ENCODE data around the gene LRRFIP1. TPM values are rescaled to one million over a fixed set of nuclear protein-coding genes. Genes with fewer than 3 reads are reported as not detected.
A peak's percentile ranks its signal among the peaks of the same experiment; 100 is the strongest.

Gene LRRFIP1
- total RNA-seq, 2 donors from 2014 or later = 66.1 to 73.1 TPM

DNA sequence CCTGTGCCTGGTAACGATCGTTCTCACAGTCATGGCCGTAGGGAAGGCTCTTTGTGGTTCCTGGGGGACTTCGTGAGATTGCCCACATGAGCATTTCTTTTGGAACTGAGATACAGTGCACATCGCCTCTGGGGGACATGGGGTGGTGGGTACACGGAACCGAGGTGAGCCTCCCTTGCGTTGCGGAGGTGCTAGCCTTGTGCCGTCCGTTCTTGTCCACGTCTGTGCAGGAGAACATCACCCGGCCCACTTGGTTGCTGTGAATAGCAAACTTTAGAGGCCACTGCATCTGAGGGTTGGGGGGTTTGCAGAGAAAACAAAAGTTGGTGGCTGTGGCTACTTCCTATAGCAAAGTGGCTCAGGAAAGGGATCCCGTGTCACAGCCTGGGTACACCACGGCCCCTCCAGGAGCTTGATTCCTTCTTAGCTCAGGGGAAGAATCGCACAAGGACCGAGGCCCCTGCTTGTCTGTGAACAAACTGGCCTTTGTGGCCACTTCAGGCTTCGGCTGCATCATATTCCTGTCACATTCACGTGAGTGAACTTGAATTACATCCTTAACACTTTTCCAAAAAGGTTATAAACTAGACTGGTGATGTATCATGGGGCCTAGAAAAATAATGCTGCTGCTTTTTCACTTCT lies 72.6 kb downstream of the LRRFIP1 start:
- H3K4me1 ChIP-seq (replicated peaks) = peaks cover 46% of the 10 kb centered on the region
- no peaks in the 10 kb centered on the region for H3K36me3 ChIP-seq
- no peak overlapping the region for H3K4me3 ChIP-seq
- 84% methylated on average over 18 of the region's 19 CpGs for WGBS
- intact Hi-C loops (cut with DNase I) = no loop called here
- TF ChIP-seq, protein P1, sequence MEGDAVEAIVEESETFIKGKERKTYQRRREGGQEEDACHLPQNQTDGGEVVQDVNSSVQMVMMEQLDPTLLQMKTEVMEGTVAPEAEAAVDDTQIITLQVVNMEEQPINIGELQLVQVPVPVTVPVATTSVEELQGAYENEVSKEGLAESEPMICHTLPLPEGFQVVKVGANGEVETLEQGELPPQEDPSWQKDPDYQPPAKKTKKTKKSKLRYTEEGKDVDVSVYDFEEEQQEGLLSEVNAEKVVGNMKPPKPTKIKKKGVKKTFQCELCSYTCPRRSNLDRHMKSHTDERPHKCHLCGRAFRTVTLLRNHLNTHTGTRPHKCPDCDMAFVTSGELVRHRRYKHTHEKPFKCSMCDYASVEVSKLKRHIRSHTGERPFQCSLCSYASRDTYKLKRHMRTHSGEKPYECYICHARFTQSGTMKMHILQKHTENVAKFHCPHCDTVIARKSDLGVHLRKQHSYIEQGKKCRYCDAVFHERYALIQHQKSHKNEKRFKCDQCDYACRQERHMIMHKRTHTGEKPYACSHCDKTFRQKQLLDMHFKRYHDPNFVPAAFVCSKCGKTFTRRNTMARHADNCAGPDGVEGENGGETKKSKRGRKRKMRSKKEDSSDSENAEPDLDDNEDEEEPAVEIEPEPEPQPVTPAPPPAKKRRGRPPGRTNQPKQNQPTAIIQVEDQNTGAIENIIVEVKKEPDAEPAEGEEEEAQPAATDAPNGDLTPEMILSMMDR (IDR thresholded peaks at IDR 0.05) = no peak
- TF ChIP-seq POLR2A (IDR thresholded peaks at IDR 0.05) (no peak), POLR2AphosphoS5 (IDR thresholded peaks at IDR 0.05) (no peak)
- no peaks in the 10 kb centered on the region for H3K27me3 ChIP-seq (replicated peaks; ENCODE audit: insufficient read depth)
- H3K27ac ChIP-seq = peak overlapping the region; percentile 64 to 69
- no peaks in the 10 kb centered on the region for H3K9me3 ChIP-seq
- DNase-seq (ENCODE audit: low spot score) = no peak

DNA sequence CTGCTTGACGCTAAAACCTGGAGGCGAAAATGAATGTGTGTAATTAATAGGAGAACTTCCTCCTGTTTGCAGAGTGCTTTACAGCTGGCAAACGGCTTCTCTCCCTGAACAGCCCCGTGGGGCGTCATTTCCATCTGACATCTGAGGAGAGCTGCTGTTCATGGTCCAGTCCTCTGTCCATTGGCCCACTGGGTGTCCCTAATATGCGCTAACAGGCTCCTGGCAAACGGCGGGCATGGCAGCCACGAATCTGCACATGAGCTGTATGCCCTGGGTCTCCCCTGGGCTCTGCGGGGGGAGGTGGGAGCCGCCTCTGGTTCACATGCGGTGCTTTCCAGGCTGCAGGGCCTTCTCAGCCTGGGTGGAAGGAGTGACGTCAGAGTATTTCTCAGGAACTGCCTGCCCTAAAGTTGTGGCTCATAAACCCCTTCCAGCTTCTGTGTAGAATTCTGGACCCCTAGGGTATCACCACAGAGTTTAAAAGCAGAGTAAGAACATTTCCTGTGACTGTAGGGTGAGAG lies 73.2 kb downstream of the LRRFIP1 start:
- Histone ChIP-seq H3K4me3 (no peak overlapping the region), H3K27ac (peak overlapping the region; percentile 64 to 69), H3K27me3 (replicated peaks; ENCODE audit: insufficient read depth) (no peaks in the 10 kb centered on the region), H3K9me3 (no peaks in the 10 kb centered on the region), H3K4me1 (replicated peaks) (peaks cover 41% of the 10 kb centered on the region), H3K36me3 (no peaks in the 10 kb centered on the region)
- intact Hi-C loops (cut with DNase I) = no loop called here
- 21% methylated on average over 9 of the region's 13 CpGs for WGBS
- no peak for DNase-seq (ENCODE audit: low spot score)
- TF ChIP-seq POLR2AphosphoS5 (IDR thresholded peaks at IDR 0.05) (no peak), POLR2A (IDR thresholded peaks at IDR 0.05) (no peak)
- TF ChIP-seq, protein P1 (IDR thresholded peaks at IDR 0.05) = no peak

DNA sequence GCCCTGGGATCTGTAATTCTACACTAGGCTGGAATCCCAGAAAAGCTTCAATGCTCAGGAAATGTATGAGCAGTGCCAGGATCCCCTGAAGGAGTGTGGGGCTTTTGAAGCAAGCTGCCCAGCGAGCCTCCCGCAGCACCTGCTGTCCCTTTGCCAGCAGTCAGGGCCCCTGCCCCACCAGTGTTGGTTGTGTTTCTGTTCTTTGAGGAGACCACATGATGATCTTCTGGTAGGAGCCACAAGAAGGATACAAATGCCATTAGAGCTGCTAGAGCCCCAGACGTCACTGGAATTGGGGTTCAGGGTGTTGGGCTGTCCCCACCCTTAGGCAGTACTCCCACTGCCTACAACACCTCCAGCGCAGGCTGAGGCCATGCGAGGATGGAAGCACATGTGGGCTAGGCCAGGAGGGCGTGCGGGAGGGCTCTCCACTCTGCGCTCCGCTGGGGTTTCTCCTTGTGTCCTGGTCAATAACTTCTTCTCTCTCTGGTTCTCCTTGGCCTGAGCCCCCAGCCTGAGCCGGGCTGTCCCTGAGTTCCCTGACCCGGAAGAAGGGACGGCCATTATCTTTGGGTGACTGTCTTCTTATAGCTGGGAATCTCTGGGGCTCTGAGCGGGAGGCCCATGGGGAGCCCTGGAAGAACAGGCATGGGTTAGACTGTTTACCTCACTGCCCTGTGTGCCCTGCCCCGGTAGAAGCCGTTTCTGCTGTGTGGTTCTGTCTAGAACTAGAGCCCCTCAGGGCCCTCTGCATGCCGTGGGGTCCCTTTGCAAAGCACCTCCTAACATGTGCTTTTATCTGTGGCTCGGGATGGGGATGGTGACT lies 73.9 kb downstream of the LRRFIP1 start:
- intact Hi-C loops (cut with DNase I) = no loop called here
- Histone ChIP-seq H3K4me1 (replicated peaks) (peaks cover 39% of the 10 kb centered on the region), H3K36me3 (no peaks in the 10 kb centered on the region), H3K4me3 (no peak overlapping the region), H3K9me3 (no peaks in the 10 kb centered on the region), H3K27me3 (replicated peaks; ENCODE audit: insufficient read depth) (no peaks in the 10 kb centered on the region), H3K27ac (peak overlapping the region; percentile 64 to 69)
- TF ChIP-seq POLR2AphosphoS5 (IDR thresholded peaks at IDR 0.05) (no peak), POLR2A (IDR thresholded peaks at IDR 0.05) (no peak)
- TF ChIP-seq, protein P1 (IDR thresholded peaks at IDR 0.05) = no peak
- WGBS = 78% methylated on average over 17 of the region's 17 CpGs
- no peak for DNase-seq (ENCODE audit: low spot score)

DNA sequence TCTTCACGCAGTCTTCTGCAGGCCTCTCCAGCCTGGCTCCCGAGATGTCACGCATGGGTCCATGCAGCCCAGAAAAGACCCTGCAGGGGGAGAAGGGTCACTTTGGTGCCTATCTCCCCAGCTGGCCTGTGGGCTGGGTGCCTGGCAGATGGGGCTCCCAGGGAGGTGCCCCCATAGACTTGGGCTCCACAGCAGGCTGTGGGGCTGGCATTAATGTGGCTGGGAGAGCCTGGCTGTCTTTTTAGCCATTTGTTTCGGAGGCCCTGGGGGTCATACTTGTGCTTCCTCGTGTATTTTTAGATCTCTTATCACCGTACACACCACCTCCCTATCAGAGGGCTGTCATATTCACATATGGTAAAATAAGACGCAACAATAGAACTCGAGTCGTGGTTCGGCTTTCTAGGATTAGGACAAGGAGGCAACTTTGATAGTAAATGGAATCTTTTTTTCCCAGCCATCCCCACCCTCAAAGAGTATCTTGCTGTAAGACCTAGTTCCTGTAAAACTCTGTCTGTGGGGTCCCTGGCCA lies 74.5 kb downstream of the LRRFIP1 start:
- no peaks in the 10 kb centered on the region for H3K36me3 ChIP-seq
- no peaks in the 10 kb centered on the region for H3K27me3 ChIP-seq (replicated peaks; ENCODE audit: insufficient read depth)
- 68% methylated on average over 10 of the region's 10 CpGs for WGBS
- peak overlapping the region; percentile 64 to 69 for H3K27ac ChIP-seq
- intact Hi-C loops (cut with DNase I) = no loop called here
- DNase-seq (ENCODE audit: low spot score) = no peak
- peaks cover 39% of the 10 kb centered on the region for H3K4me1 ChIP-seq (replicated peaks)
- H3K9me3 ChIP-seq = no peaks in the 10 kb centered on the region
- TF ChIP-seq POLR2A (IDR thresholded peaks at IDR 0.05) = no peak
- TF ChIP-seq, protein P1 (IDR thresholded peaks at IDR 0.05) = no peak
- TF ChIP-seq POLR2AphosphoS5 (IDR thresholded peaks at IDR 0.05) = no peak
- H3K4me3 ChIP-seq = no peak overlapping the region

Measured in prostate gland (tissue), 2 donors.